GM10847 (cell line): Measurements from ENCODE around the gene ARF1.

ENCODE experiments used
- POLR2A ChIP-seq: IDR thresholded peaks from 2 replicates; pipeline ENCODE4 v1.6.1; 2011; ENCODE audit not compliant: insufficient read length; ENCODE audit errors: extremely low read depth

Gene ARF1

GRCh38 chr1:228096416-228097332, 14.2 kb downstream of the ARF1 start:
- TF ChIP-seq POLR2A: no peak

- TF ChIP-seq POLR2A: no peak
Measured at GRCh38 chr1:228097333-228098081, 15.0 kb downstream of the ARF1 start.

GRCh38 chr1:228098323-228098931, 15.9 kb downstream of the ARF1 start:
- TF ChIP-seq POLR2A: no peak

- TF ChIP-seq POLR2A: no peak
Measured at GRCh38 chr1:228099331-228099732, 16.8 kb downstream of the ARF1 start.

GRCh38 chr1:228100822-228101613, 18.5 kb downstream of the ARF1 start:
- peak; percentile 3 for TF ChIP-seq POLR2A

- TF ChIP-seq POLR2A: no peak
Measured at GRCh38 chr1:228101614-228101993, 19.1 kb downstream of the ARF1 start.

- TF ChIP-seq POLR2A: no peak
Measured at GRCh38 chr1:228101994-228102790, 19.7 kb downstream of the ARF1 start.

GRCh38 chr1:228102791-228103620, 20.5 kb downstream of the ARF1 start, which contains the start of gene C1orf35:
Gene C1orf35 (minus strand): TSS chr1:228103325. CDS start chr1:228103227, 98 bp downstream.
- TF ChIP-seq POLR2A: no peak

- TF ChIP-seq POLR2A: no peak
Measured at GRCh38 chr1:228104526-228105269, 22.2 kb downstream of the ARF1 start.

GRCh38 chr1:228105270-228105995, 22.9 kb downstream of the ARF1 start:
- no peak for TF ChIP-seq POLR2A

- no peak for TF ChIP-seq POLR2A
Measured at GRCh38 chr1:228105996-228106799, 23.7 kb downstream of the ARF1 start.
